Measurements from ENCODE around the gene ENC1.

- TF ChIP-seq EZH2 (IDR thresholded peaks at IDR 0.05) (no peak), POLR2AphosphoS5 (IDR thresholded peaks at IDR 0.05; ENCODE audit: borderline replicate concordance, low read depth, low read length) (no peak), FOXP2 (optimal IDR thresholded peaks at IDR 0.05; ENCODE audit: control extremely low read depth, extremely low read length, insufficient read depth) (no peak)
Measured at GRCh38 chr5:74627646-74628279, 12.8 kb downstream of the ENC1 start.
